ENCODE data around the gene EIF3L. TPM values are rescaled to one million over a fixed set of nuclear protein-coding genes. Genes with fewer than 3 reads are reported as not detected.

The EIF3L gene
- total and polyA plus RNA-seq, 11 donors: 111 to 456 (median 357) TPM

- Histone ChIP-seq H3K36me3 (peaks cover 0 to 80% (median 52%) of the 10 kb centered on the region in 9 donors), H3K9me3 (no peaks in the 10 kb centered on the region), H3K27me3 (no peaks in the 10 kb centered on the region), H3K4me3 (no peak overlapping the region), H3K27ac (peak overlapping the region in 1 of 12 donors; percentile 79), H3K4me1 (peaks cover 6 to 40% (median 14%) of the 10 kb centered on the region in 12 donors)
- intact Hi-C loops (cut with DNase I): loop anchor here in 4 of 10 donors (5.0 to 10.0 kb wide), 3 partner anchors 34 to 116 kb away; no protein-coding TSS in a partner anchor
- ATAC-seq: no peak
- no peak for DNase-seq
- WGBS, 4 donors: 81 to 94% (median 88%) methylated on average over 2 of the region's 2 CpGs
- TF ChIP-seq CTCF (IDR thresholded peaks at IDR 0.05): peak in 1 of 12 donors; percentile 5
- no peak for TF ChIP-seq POLR2A (IDR thresholded peaks at IDR 0.05)
These were observed 81.8 kb downstream of the EIF3L start for GRCh38 chr22:37930952-37931440.

GRCh38 chr22:37931893-37932389 is 82.7 kb downstream of the EIF3L start:
- ATAC-seq (peak in 1 of 4 donors; percentile 31), DNase-seq (peak in 1 of 5 donors; percentile 55)
- H3K4me3 ChIP-seq: no peak overlapping the region
- H3K27me3 ChIP-seq: no peaks in the 10 kb centered on the region
- no peaks in the 10 kb centered on the region for H3K9me3 ChIP-seq
- TF ChIP-seq CTCF (IDR thresholded peaks at IDR 0.05): no peak
- TF ChIP-seq POLR2A (IDR thresholded peaks at IDR 0.05): no peak
- peaks cover 6 to 40% (median 14%) of the 10 kb centered on the region in 12 donors for H3K4me1 ChIP-seq
- H3K36me3 ChIP-seq: peaks cover 0 to 78% (median 46%) of the 10 kb centered on the region in 9 donors
- intact Hi-C loops (cut with DNase I): loop anchor here in 5 of 10 donors (2.0 to 10.0 kb wide), 4 partner anchors 25 to 117 kb away; partner anchors contain the start of gene MICALL1 (in 1 of the 5)
- WGBS, 4 donors: 65 to 81% (median 76%) methylated on average over 3 to 6 of the region's 6 CpGs
- H3K27ac ChIP-seq: peak overlapping the region in 1 of 12 donors; percentile 80

- 86 to 90% (median 89%) methylated on average over 9 to 10 of the region's 10 CpGs for WGBS, 4 donors
- Histone ChIP-seq H3K27me3 (no peaks in the 10 kb centered on the region), H3K27ac (peak overlapping the region in 2 of 12 donors; percentile 79 to 80), H3K4me1 (peaks cover 6 to 40% (median 14%) of the 10 kb centered on the region in 12 donors), H3K9me3 (no peaks in the 10 kb centered on the region), H3K4me3 (no peak overlapping the region), H3K36me3 (peaks cover 0 to 78% (median 46%) of the 10 kb centered on the region in 9 donors)
- peak in 1 of 4 donors; percentile 1 for ATAC-seq
- intact Hi-C loops (cut with DNase I): loop anchor here in 5 of 10 donors (2.0 to 10.0 kb wide), 4 partner anchors 26 to 118 kb away; partner anchors contain the start of gene MICALL1 (in 1 of the 5)
- peak in 1 of 5 donors; percentile 53 for DNase-seq
- no peak for TF ChIP-seq POLR2A (IDR thresholded peaks at IDR 0.05)
- no peak for TF ChIP-seq CTCF (IDR thresholded peaks at IDR 0.05)
These were observed 83.2 kb downstream of the EIF3L start for GRCh38 chr22:37932401-37932800.

- peaks cover 6 to 40% (median 14%) of the 10 kb centered on the region in 12 donors for H3K4me1 ChIP-seq
- 76 to 80% (median 78%) methylated on average over 19 to 21 of the region's 21 CpGs for WGBS, 4 donors
- H3K9me3 ChIP-seq: no peaks in the 10 kb centered on the region
- ATAC-seq (peak in 2 of 4 donors; percentile 4 to 7), DNase-seq (no peak)
- H3K27me3 ChIP-seq: no peaks in the 10 kb centered on the region
- TF ChIP-seq CTCF (IDR thresholded peaks at IDR 0.05): no peak
- no peak for TF ChIP-seq POLR2A (IDR thresholded peaks at IDR 0.05)
- no peak overlapping the region for H3K4me3 ChIP-seq
- peaks cover 0 to 78% (median 46%) of the 10 kb centered on the region in 9 donors for H3K36me3 ChIP-seq
- intact Hi-C loops (cut with DNase I): loop anchor here in 5 of 10 donors (2.0 to 10.0 kb wide), 4 partner anchors 26 to 118 kb away; partner anchors contain the start of gene MICALL1 (in 1 of the 5)
- H3K27ac ChIP-seq: peak overlapping the region in 11 of 12 donors; percentile 16 to 80 (median 44)
These were observed 83.8 kb downstream of the EIF3L start for GRCh38 chr22:37932821-37933578.
